ENCODE measurements around the gene ASB7.
A peak's percentile ranks its signal among the peaks of the same experiment; 100 is the strongest.

The ASB7 gene

DNA sequence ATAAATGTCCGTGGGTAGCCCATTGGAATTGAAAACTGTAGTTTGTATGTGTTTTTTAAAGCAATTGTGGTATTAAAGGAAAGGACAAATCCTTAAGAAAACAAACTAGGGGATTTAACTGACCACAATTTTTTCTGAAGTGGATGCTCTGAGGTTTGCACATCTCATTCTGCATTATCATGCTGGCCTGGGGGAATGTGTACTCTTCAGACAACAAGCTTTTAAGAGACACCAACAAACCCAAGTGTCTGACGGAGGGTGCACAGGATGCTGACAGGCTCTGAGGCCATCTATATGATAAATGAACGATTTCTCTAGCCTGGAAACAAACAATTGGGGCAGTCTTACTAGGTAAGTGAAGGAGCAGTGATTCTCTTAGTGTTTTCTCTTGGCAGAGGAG, 9.5 kb upstream of the ASB7 start:
- no peak for DNase-seq
- H3K9me3 Mint-ChIP-seq = peaks cover 53% of the 10 kb centered on the region
- H3K4me1 Mint-ChIP-seq = no peaks in the 10 kb centered on the region
- TF ChIP-seq, protein P1, sequence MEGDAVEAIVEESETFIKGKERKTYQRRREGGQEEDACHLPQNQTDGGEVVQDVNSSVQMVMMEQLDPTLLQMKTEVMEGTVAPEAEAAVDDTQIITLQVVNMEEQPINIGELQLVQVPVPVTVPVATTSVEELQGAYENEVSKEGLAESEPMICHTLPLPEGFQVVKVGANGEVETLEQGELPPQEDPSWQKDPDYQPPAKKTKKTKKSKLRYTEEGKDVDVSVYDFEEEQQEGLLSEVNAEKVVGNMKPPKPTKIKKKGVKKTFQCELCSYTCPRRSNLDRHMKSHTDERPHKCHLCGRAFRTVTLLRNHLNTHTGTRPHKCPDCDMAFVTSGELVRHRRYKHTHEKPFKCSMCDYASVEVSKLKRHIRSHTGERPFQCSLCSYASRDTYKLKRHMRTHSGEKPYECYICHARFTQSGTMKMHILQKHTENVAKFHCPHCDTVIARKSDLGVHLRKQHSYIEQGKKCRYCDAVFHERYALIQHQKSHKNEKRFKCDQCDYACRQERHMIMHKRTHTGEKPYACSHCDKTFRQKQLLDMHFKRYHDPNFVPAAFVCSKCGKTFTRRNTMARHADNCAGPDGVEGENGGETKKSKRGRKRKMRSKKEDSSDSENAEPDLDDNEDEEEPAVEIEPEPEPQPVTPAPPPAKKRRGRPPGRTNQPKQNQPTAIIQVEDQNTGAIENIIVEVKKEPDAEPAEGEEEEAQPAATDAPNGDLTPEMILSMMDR (IDR thresholded peaks at IDR 0.05) = no peak
- H3K27me3 Mint-ChIP-seq (ENCODE audit: low read depth, poor library complexity) = no peaks in the 10 kb centered on the region
- no peak overlapping the region for H3K27ac Mint-ChIP-seq
- no peak overlapping the region for H3K4me3 Mint-ChIP-seq
- peaks cover 54% of the 10 kb centered on the region for H3K36me3 Mint-ChIP-seq (ENCODE audit: low read depth)

DNA sequence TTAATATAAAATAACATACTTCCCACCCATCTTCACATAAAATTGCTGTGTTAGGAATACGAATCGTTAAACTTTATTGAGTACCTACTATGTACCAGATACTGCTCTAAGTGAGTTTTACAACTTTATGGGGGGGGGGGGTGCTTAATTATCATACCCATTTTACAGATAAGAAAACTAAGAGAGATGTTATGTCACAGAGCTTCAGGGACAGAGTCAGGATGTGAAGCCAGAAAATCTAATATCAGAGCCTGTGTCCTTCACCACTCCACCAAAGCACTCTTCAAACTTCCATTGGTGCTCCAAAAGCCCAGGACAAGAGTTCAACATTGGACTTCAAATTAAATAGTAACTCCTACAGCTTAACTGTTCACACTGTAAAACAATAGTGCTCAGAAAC, 9.0 kb upstream of the ASB7 start:
- TF ChIP-seq, protein P1 (IDR thresholded peaks at IDR 0.05) = no peak
- no peak for DNase-seq
- H3K4me3 Mint-ChIP-seq = no peak overlapping the region
- peaks cover 49% of the 10 kb centered on the region for H3K36me3 Mint-ChIP-seq (ENCODE audit: low read depth)
- no peak overlapping the region for H3K27ac Mint-ChIP-seq
- no peaks in the 10 kb centered on the region for H3K27me3 Mint-ChIP-seq (ENCODE audit: low read depth, poor library complexity)
- H3K4me1 Mint-ChIP-seq = no peaks in the 10 kb centered on the region
- H3K9me3 Mint-ChIP-seq = peaks cover 47% of the 10 kb centered on the region

DNA sequence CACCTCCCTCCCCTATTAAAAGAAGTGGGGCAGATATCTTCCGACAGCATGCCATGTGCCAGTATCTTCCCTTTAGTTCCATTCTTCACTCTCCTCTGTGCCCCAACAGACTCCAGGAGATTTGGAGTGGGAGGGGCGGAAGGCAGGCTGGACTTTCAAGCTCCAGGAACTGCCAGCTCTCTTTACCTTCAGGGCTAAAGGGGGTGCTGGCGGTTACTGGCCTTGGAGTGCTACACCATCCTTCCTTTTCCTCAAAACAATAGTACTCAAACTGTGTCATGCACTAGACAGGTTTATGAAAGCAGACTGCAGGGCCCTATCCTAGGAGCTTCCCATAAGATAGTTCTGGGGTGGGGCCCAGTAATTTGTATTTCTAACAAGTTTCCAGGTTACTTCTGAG, 6.4 kb upstream of the ASB7 start:
- peaks cover 23% of the 10 kb centered on the region for H3K9me3 Mint-ChIP-seq
- TF ChIP-seq, protein P1 (IDR thresholded peaks at IDR 0.05) = no peak
- H3K36me3 Mint-ChIP-seq (ENCODE audit: low read depth) = peaks cover 31% of the 10 kb centered on the region
- no peak overlapping the region for H3K4me3 Mint-ChIP-seq
- no peak for DNase-seq
- peaks cover 5% of the 10 kb centered on the region for H3K4me1 Mint-ChIP-seq
- no peak overlapping the region for H3K27ac Mint-ChIP-seq
- no peaks in the 10 kb centered on the region for H3K27me3 Mint-ChIP-seq (ENCODE audit: low read depth, poor library complexity)

DNA sequence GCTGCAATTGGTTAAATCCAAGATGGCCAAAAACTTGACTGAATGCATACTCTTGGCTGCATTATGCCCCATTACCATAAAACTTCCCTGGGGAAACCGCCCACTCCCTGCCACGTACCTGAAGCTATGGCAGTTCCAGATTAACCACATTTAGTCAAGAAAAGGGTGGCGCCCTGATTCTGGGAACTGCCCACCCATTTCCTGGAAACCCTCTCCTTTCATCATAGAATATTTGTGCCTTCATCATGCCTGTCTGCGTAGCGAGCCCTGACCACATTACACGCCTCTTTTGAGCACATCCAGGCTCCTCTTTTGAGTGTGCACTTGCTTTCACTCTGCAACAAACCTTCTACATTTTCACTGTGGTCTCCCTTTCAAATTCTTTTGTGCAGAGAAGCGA, 5.6 kb upstream of the ASB7 start:
- TF ChIP-seq, protein P1 (IDR thresholded peaks at IDR 0.05) = no peak
- peaks cover 23% of the 10 kb centered on the region for H3K36me3 Mint-ChIP-seq (ENCODE audit: low read depth)
- no peak overlapping the region for H3K27ac Mint-ChIP-seq
- peaks cover 5% of the 10 kb centered on the region for H3K4me1 Mint-ChIP-seq
- no peak overlapping the region for H3K4me3 Mint-ChIP-seq
- no peak for DNase-seq
- no peaks in the 10 kb centered on the region for H3K27me3 Mint-ChIP-seq (ENCODE audit: low read depth, poor library complexity)
- peaks cover 16% of the 10 kb centered on the region for H3K9me3 Mint-ChIP-seq

DNA sequence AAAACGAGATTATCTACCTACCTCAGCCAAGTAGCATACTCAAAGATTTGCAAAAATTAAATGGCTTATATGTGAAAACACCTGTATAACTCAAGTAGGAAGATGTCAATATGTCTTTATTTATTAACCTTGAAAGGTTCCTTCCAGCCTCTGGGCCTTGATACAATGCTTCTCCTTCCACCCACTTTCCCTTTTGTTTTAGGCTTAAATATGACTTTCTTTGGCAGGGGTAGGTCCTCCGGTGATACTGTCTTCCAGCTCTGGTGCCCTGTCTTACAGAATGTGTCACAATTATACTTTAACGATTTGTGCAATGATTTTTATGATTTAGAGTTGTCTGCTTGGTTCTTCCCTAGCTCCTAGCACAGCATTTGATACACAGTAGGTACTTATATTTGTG, 4.5 kb upstream of the ASB7 start:
- TF ChIP-seq, protein P1 (IDR thresholded peaks at IDR 0.05) = no peak
- Mint-ChIP-seq H3K36me3 (ENCODE audit: low read depth) (peaks cover 12% of the 10 kb centered on the region), H3K27me3 (ENCODE audit: low read depth, poor library complexity) (no peaks in the 10 kb centered on the region), H3K27ac (no peak overlapping the region), H3K4me3 (no peak overlapping the region), H3K9me3 (peaks cover 7% of the 10 kb centered on the region), H3K4me1 (peaks cover 5% of the 10 kb centered on the region)
- DNase-seq = no peak

DNA sequence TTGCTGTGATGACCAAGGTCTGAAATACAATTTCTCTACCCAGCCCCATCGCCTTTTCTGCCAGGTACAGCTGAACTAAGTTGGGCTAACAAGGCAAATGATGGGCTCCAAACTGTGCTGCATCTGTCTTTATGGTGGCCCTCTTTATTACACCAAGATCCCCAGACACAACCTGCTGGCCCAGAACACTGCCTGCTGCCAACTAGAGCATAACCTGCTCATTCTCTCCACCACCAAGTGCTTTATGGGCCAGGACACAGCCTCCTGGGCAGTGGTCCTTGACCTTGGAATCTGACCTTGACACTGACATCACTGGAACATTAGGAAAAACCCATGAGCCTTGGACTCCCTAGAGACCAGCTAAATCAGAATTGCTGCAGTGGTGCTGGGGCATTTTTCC, 3.7 kb upstream of the ASB7 start:
- H3K9me3 Mint-ChIP-seq = peaks cover 1% of the 10 kb centered on the region
- TF ChIP-seq, protein P1 (IDR thresholded peaks at IDR 0.05) = no peak
- peaks cover 6% of the 10 kb centered on the region for H3K36me3 Mint-ChIP-seq (ENCODE audit: low read depth)
- peaks cover 13% of the 10 kb centered on the region for H3K4me1 Mint-ChIP-seq
- H3K4me3 Mint-ChIP-seq = no peak overlapping the region
- no peak overlapping the region for H3K27ac Mint-ChIP-seq
- peak; percentile 11 for DNase-seq
- H3K27me3 Mint-ChIP-seq (ENCODE audit: low read depth, poor library complexity) = no peaks in the 10 kb centered on the region
